Nephron (organoid): ENCODE results near the gene ACAD11.

Source experiments
- H3K27ac Mint-ChIP-seq, 3 experiments: 2 replicates each; pipeline ENCODE4 v1.8.0; 2020; ENCODE audit warnings: mixed read lengths in 3 of 3, mild to moderate bottlenecking in 2 of 3, moderate library complexity in 1 of 3
- H3K27me3 Mint-ChIP-seq: 2 replicates; pipeline ENCODE4 v1.8.0; 2021; ENCODE audit warnings: low read depth, mild to moderate bottlenecking, moderate library complexity, mixed read lengths
- H3K36me3 Mint-ChIP-seq: 2 replicates; pipeline ENCODE4 v1.8.0; 2020; ENCODE audit warnings: low read depth, mixed read lengths
- H3K4me1 Mint-ChIP-seq: 2 replicates; pipeline ENCODE4 v1.8.0; 2020; ENCODE audit warnings: mixed read lengths
- H3K4me3 Mint-ChIP-seq, 3 experiments: 2 replicates each; pipeline ENCODE4 v1.8.0; 2020; ENCODE audit warnings: mild to moderate bottlenecking in 3 of 3, mixed read lengths in 3 of 3, moderate library complexity in 2 of 3
- H3K9me3 Mint-ChIP-seq: 2 replicates; pipeline ENCODE4 v1.8.0; 2020; ENCODE audit warnings: mixed read lengths
- TF ChIP-seq, protein P1 (sequence below), 3 experiments: fragments of 200-600 bp; sonication (generic); IDR thresholded peaks; one replicate each; pipeline ENCODE4 v1.5.0; 2021; ENCODE audit warnings: antibody characterized with exemption in 3 of 3; ENCODE audit not compliant: unreplicated experiment in 3 of 3

ACAD11 gene

DNA sequence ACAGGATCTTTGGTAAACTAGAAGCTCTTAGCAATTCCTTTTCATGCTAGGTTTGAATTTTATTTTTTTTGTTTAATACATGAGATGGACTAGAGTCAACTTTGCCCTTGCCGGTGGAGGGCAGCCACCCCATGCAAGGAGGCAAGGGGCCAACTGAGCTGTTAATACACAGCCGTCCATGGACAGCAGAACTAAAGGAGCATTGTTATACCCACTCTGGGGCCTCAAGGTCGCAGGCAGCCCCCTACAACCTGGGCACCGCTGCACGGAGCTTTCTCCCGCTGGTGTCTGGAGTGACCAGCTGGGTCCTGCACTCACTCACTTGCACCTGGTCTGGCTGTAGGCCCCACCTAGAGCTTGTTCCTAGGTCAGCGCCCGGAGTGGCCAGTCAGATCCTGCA, 110.4 kb downstream of the ACAD11 start:
- Mint-ChIP-seq H3K27ac (no peak overlapping the region), H3K9me3 (no peaks in the 10 kb centered on the region), H3K4me3 (no peak overlapping the region), H3K4me1 (peaks cover 5% of the 10 kb centered on the region), H3K36me3 (no peaks in the 10 kb centered on the region), H3K27me3 (no peaks in the 10 kb centered on the region)
- TF ChIP-seq, protein P1, sequence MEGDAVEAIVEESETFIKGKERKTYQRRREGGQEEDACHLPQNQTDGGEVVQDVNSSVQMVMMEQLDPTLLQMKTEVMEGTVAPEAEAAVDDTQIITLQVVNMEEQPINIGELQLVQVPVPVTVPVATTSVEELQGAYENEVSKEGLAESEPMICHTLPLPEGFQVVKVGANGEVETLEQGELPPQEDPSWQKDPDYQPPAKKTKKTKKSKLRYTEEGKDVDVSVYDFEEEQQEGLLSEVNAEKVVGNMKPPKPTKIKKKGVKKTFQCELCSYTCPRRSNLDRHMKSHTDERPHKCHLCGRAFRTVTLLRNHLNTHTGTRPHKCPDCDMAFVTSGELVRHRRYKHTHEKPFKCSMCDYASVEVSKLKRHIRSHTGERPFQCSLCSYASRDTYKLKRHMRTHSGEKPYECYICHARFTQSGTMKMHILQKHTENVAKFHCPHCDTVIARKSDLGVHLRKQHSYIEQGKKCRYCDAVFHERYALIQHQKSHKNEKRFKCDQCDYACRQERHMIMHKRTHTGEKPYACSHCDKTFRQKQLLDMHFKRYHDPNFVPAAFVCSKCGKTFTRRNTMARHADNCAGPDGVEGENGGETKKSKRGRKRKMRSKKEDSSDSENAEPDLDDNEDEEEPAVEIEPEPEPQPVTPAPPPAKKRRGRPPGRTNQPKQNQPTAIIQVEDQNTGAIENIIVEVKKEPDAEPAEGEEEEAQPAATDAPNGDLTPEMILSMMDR (IDR thresholded peaks at IDR 0.05; ENCODE audit: unreplicated experiment in 3 of 3): no peak

- TF ChIP-seq, protein P1 (IDR thresholded peaks at IDR 0.05; ENCODE audit: unreplicated experiment in 3 of 3): no peak
- Mint-ChIP-seq H3K4me1 (peaks cover 11% of the 10 kb centered on the region), H3K4me3 (no peak overlapping the region), H3K27me3 (no peaks in the 10 kb centered on the region), H3K9me3 (no peaks in the 10 kb centered on the region), H3K36me3 (peaks cover 11% of the 10 kb centered on the region), H3K27ac (no peak overlapping the region)
These were observed 114.1 kb downstream of the ACAD11 start for GRCh38 chr3:132545471-132545870.

DNA sequence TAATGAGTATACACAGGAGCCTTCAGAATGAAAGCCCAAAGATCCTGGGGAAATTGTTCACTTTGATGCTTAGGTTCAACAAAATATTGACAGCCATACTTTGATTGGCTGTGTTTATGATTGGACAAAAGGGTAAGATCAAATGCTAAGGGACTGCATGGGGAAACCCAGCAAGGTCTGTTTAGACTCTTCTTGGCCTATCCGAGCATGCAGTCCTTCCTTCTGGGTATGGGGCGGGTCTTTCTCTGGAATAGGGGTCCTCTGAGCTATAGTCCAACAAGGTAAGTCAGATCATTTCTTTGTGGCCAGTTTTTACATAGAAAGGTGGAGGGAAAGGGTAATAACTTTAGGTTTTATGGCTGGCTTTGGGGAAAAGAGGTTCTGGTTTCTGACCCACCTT, 115.5 kb downstream of the ACAD11 start:
- peaks cover 17% of the 10 kb centered on the region for H3K36me3 Mint-ChIP-seq
- H3K9me3 Mint-ChIP-seq: no peaks in the 10 kb centered on the region
- H3K4me1 Mint-ChIP-seq: peaks cover 7% of the 10 kb centered on the region
- H3K27ac Mint-ChIP-seq: no peak overlapping the region
- TF ChIP-seq, protein P1 (IDR thresholded peaks at IDR 0.05; ENCODE audit: unreplicated experiment in 3 of 3): no peak
- H3K4me3 Mint-ChIP-seq: no peak overlapping the region
- H3K27me3 Mint-ChIP-seq: no peaks in the 10 kb centered on the region

DNA sequence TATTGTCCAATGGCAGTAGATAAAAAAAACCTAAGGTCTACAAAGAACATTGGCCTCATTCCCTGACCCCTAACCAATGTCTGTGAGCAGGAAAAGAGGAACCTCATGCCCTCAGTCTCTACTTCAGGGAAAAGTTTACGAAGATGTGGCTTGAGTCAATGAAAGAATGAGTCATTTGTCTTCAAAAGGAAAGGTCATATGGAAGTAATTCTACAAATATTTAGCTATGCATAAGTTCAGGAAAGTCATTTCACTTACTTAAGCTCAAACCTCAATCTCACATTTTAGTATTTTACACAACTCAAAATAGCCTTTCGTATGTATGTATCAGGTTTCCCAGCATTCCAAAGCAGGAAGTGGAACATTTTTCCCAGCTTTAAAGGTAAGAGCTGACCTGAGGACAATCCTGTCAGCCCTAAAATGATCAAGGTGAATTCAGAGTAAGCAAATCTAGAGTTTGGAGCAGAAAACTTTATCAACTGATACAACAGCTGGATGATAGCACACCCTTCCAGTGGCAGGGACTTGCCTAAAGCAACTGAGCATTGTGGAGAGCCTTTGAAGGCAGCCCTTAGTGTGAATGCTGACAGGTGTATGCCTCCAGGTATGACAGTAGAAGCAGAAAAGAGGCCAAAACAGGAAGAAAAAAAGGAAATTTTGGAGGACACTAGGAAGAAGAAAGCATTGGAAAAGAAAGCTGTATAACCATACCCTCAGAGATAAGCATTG, 116.4 kb downstream of the ACAD11 start:
- Mint-ChIP-seq H3K4me1 (peaks cover 7% of the 10 kb centered on the region), H3K27ac (peak overlapping the region in 2 of 3 experiments; percentile 5 to 34), H3K36me3 (peaks cover 24% of the 10 kb centered on the region), H3K9me3 (no peaks in the 10 kb centered on the region), H3K4me3 (no peak overlapping the region), H3K27me3 (no peaks in the 10 kb centered on the region)
- TF ChIP-seq, protein P1 (IDR thresholded peaks at IDR 0.05; ENCODE audit: unreplicated experiment in 3 of 3): no peak

- Mint-ChIP-seq H3K27me3 (no peaks in the 10 kb centered on the region), H3K27ac (peak overlapping the region in 1 of 3 experiments; percentile 34), H3K4me3 (no peak overlapping the region), H3K36me3 (peaks cover 24% of the 10 kb centered on the region), H3K4me1 (peaks cover 7% of the 10 kb centered on the region), H3K9me3 (no peaks in the 10 kb centered on the region)
- TF ChIP-seq, protein P1 (IDR thresholded peaks at IDR 0.05; ENCODE audit: unreplicated experiment in 3 of 3): no peak
These were observed 117.0 kb downstream of the ACAD11 start for GRCh38 chr3:132542577-132542976.

DNA sequence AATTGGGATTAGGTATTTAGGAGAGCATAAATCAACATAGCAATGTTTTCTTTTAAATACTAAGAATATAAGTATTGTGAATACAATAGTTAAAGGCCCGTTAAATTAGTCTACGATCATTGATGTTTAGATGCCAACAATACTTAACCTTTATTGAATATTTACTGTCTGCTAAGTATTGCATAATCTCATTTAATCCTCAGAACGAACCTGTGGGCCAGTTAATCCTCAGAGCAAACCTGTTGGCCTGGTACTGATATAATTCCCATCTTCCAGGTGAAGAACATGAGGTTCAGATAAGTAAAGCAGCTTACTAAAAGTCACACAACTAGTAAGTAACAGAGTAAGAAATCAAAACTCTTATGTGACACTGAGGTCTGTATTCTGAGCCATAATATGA, 119.9 kb downstream of the ACAD11 start:
- peaks cover 7% of the 10 kb centered on the region for H3K4me1 Mint-ChIP-seq
- no peaks in the 10 kb centered on the region for H3K9me3 Mint-ChIP-seq
- no peak overlapping the region for H3K4me3 Mint-ChIP-seq
- peaks cover 38% of the 10 kb centered on the region for H3K36me3 Mint-ChIP-seq
- H3K27me3 Mint-ChIP-seq: no peaks in the 10 kb centered on the region
- TF ChIP-seq, protein P1 (IDR thresholded peaks at IDR 0.05; ENCODE audit: unreplicated experiment in 3 of 3): no peak
- H3K27ac Mint-ChIP-seq: no peak overlapping the region
